HepG2 (cell line): ENCODE results near the gene ALDH9A1. TPM values are rescaled to one million over a fixed set of nuclear protein-coding genes. Genes with fewer than 3 reads are reported as not detected.

Source experiments
- ATAC-seq: fragments of 200-7000 bp; cut with Tn5 transposase; 3 replicates; pipeline ENCODE4 v1.9.1; 2020; ENCODE audit warnings: mild to moderate bottlenecking, moderate library complexity
- BruUV-seq: library from RNA; stranded (reverse); fragments of 400-500 nt; replicated peaks from 2 replicates; lab custom pipeline; 2021; lab: Mats Ljungman, UMichigan
- CTCF ChIA-PET: fragments of 300-600 bp; formaldehyde crosslinking; extraction: SDS; loops from one replicate; lab custom pipeline; 2021; ENCODE audit warnings: low total read pairs, inconsistent platforms, low intra/inter-chr PET ratio; lab: Yijun Ruan, JAX
- POLR2A ChIA-PET: fragments of 350-600 bp; sonication (Branson Sonifier 250); formaldehyde crosslinking; loops from one replicate; lab custom pipeline; 2020; ENCODE audit warnings: antibody characterized with exemption, inconsistent platforms; lab: Yijun Ruan, JAX
- DNase-seq: peaks from one replicate; pipeline ENCODE4 v3.0.0-alpha.2; 2015; ENCODE audit warnings: low spot score
- FAIRE-seq: peaks from 3 replicates; lab custom pipeline; 2011; peaks lifted over from hg19 to GRCh38; lab: Jason Lieb, UNC
- H2AFZ ChIP-seq: one replicate; pipeline ENCODE4 v1.6.1; 2011; ENCODE audit warnings: low read length, inconsistent platforms
- H3K27ac ChIP-seq: fragments of 300-600 bp; 3 replicates; pipeline ENCODE4 v1.8.0; 2011; ENCODE audit warnings: mixed run types, mild to moderate bottlenecking, mixed read lengths, low read length, inconsistent platforms; ENCODE audit not compliant: insufficient read depth; ENCODE audit errors: extremely low read length
- H3K27me3 ChIP-seq, 2 experiments: fragments of 200-600 bp in 1 of 2; 2 replicates in 1 of 2; 3 replicates in 1 of 2; pipeline versions ENCODE4 v1.6.0 to v1.8.0; 2011; ENCODE audit warnings: low read length in 2 of 2, mild to moderate bottlenecking in 2 of 2, moderate library complexity in 2 of 2, inconsistent platforms in 1 of 2; ENCODE audit not compliant: insufficient read depth in 2 of 2, control insufficient read depth in 1 of 2
- H3K36me3 ChIP-seq, 2 experiments: fragments of 200-600 bp in 1 of 2; replicated peaks in 1 of 2; 2 replicates in 1 of 2; 3 replicates in 1 of 2; pipeline versions ENCODE4 v1.5.1 to v1.8.0; 2011; ENCODE audit warnings: low read length in 2 of 2, inconsistent platforms in 1 of 2; ENCODE audit not compliant: insufficient read depth in 2 of 2, control insufficient read depth in 1 of 2
- H3K4me1 ChIP-seq: 2 replicates; pipeline ENCODE4 v1.5.1; 2012; ENCODE audit warnings: low read length, inconsistent platforms; ENCODE audit not compliant: insufficient read depth
- H3K4me2 ChIP-seq: 2 replicates; pipeline ENCODE4 v1.6.0; 2011; ENCODE audit warnings: low read depth, low read length, inconsistent platforms
- H3K4me3 ChIP-seq, 3 experiments: fragments of 200-600 bp in 1 of 3; sonication (generic), shearing (Covaris generic) in 1 of 3; replicated peaks in 1 of 3; 2 replicates each; pipeline ENCODE4 v1.5.1; 2011 to 2016; ENCODE audit warnings: low read length in 3 of 3, inconsistent platforms in 2 of 3, low read depth in 2 of 3, mild to moderate bottlenecking in 2 of 3, control low read depth in 1 of 3, mixed read lengths in 1 of 3; ENCODE audit not compliant: insufficient read depth in 1 of 3
- H3K79me2 ChIP-seq: one replicate; pipeline ENCODE4 v1.6.1; 2011; ENCODE audit warnings: low read length, inconsistent platforms; ENCODE audit not compliant: insufficient read depth
- H3K9ac ChIP-seq: 2 replicates; pipeline ENCODE4 v1.6.0; 2011; ENCODE audit warnings: mild to moderate bottlenecking, low read depth, low read length, inconsistent platforms; ENCODE audit not compliant: insufficient read depth
- H3K9me3 ChIP-seq: 2 replicates; pipeline ENCODE4 v1.5.1; 2012; ENCODE audit warnings: mild to moderate bottlenecking, low read length
- H4K20me1 ChIP-seq: 2 replicates; pipeline ENCODE4 v1.6.0; 2011; ENCODE audit warnings: inconsistent platforms, mild to moderate bottlenecking, low read length, moderate library complexity; ENCODE audit not compliant: insufficient read depth
- KAT8 ChIP-seq: IDR thresholded peaks from 2 replicates; pipeline ENCODE4 v1.6.1; 2016; ENCODE audit warnings: missing genetic modification reagents, missing compliant biosample characterization
- KDM5A ChIP-seq: fragments of 200-600 bp; sonication (generic); IDR thresholded peaks from 2 replicates; pipeline ENCODE4 v1.7.0; 2018; ENCODE audit warnings: antibody characterized with exemption, mild to moderate bottlenecking, low read length, borderline replicate concordance
- SIX4 ChIP-seq: sonication (generic); formaldehyde crosslinking; IDR thresholded peaks from 2 replicates; pipeline ENCODE4 v1.4.0; 2020; ENCODE audit warnings: missing genetic modification reagents
- ZBTB38 ChIP-seq: sonication (generic); formaldehyde crosslinking; IDR thresholded peaks from 2 replicates; pipeline ENCODE4 v1.5.1; 2020; ENCODE audit warnings: mild to moderate bottlenecking, missing genetic modification reagents
- ZNF317 ChIP-seq: sonication (generic); formaldehyde crosslinking; IDR thresholded peaks from 2 replicates; pipeline ENCODE4 v1.5.0; 2020; ENCODE audit warnings: mild to moderate bottlenecking, missing genetic modification reagents
- ZSCAN9 ChIP-seq: IDR thresholded peaks from 2 replicates; pipeline ENCODE4 v1.6.1; 2016; ENCODE audit warnings: borderline replicate concordance
- WGBS: methylation state at CpG from one replicate; pipeline ENCODE4 v1.1.6; 2017; ENCODE audit warnings: low lambda C conversion rate; 5-methylcytosine and 5-hydroxymethylcytosine counted together
- in situ Hi-C: cut with HindIII; loops from 2 replicates; pipeline ENCODE4 v1.10.0; 2017; ENCODE audit warnings: low pct_unique_long_range_greater_than_20kb; ENCODE audit not compliant: extremely low pct_ligation_motif_present
- intact Hi-C: fragments of 100-400 bp; cut with micrococcal nuclease; formaldehyde crosslinking; loops from one replicate; pipeline ENCODE4 v1.10.0; 2022; ENCODE audit not compliant: unreplicated experiment
- polyA plus RNA-seq, 8 experiments: library from polyadenylated mRNA; depleted of rRNA in 3 of 8; stranded (reverse) in 7 of 8; unstranded in 1 of 8; fragments of >200 nt; fragmentation: Illumina TruSeq in 4 of 8; extraction: Trizol in 4 of 8; gene quantifications; 2 replicates each; pipeline versions ENCODE4 v1.2.1 to v1.2.3, GENCODE V29; 2011 to 2016; ENCODE audit warnings: low read depth in 4 of 8, missing spikeins in 1 of 8, mixed read lengths in 1 of 8; ENCODE audit not compliant: insufficient read depth in 1 of 8
- total RNA-seq, 5 experiments: library from RNA; depleted of rRNA; stranded (reverse); fragments of >200 nt; fragmentation: Illumina TruSeq; extraction: Trizol; gene quantifications; 2 replicates each; pipeline ENCODE4 v1.2.3, GENCODE V29; 2016; ENCODE audit warnings: low read depth in 1 of 5
- TF ChIP-seq, protein P1 (sequence below): sonication (generic); formaldehyde crosslinking; conservative IDR thresholded peaks from 2 replicates; pipeline ENCODE4 v1.8.0; 2022; ENCODE audit warnings: missing genetic modification reagents
- TF ChIP-seq, protein P2 (sequence below): sonication (generic); formaldehyde crosslinking; conservative IDR thresholded peaks from 2 replicates; pipeline ENCODE4 v1.5.0; 2020; ENCODE audit warnings: missing genetic modification reagents
- TF ChIP-seq, protein P3 (sequence below): IDR thresholded peaks from 2 replicates; pipeline ENCODE4 v1.6.1; 2016; ENCODE audit warnings: missing compliant biosample characterization, missing genetic modification reagents, borderline replicate concordance
- TF ChIP-seq, protein P4 (sequence below): sonication (generic); formaldehyde crosslinking; IDR thresholded peaks from 2 replicates; pipeline ENCODE4 v1.4.0; 2020; ENCODE audit warnings: missing genetic modification reagents, borderline replicate concordance
- TF ChIP-seq, protein P5 (sequence below): sonication (generic); formaldehyde crosslinking; conservative IDR thresholded peaks from 2 replicates; pipeline ENCODE4 v1.8.0; 2022; ENCODE audit warnings: mild to moderate bottlenecking, moderate library complexity, missing genetic modification reagents
- TF ChIP-seq, protein P6 (sequence below): IDR thresholded peaks from 2 replicates; pipeline ENCODE4 v1.6.1; 2012; ENCODE audit warnings: low read depth, low read length, improper control_type of control experiment

Gene ALDH9A1
- total and polyA plus RNA-seq, 2 of the 13 experiments (the other 11 are each of a cell fraction or from before 2014, with no cell fraction given): 27.5 to 38.5 TPM

DNA sequence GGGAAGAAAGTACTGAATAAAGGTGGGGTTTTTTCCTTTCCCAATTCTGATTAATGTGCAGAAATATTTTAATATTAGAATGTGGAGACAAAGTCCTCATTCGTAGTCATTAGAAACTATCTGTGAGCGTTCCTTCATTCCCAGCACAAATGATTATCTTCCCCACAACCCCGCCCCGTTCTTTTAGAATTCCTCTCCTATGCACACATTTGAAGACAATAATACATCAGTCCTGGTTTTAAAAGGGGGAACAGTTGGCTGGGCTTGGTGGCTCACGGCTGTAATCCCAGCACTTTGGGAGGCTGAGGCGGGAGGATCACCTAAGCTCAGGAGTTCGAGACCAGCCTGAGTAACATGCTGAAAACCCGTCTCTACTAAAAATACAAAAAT lies 876 bp downstream of the ALDH9A1 start:
- in situ Hi-C loops: loop anchor here (5.0 kb wide), 1 partner anchor 215 kb away; no protein-coding TSS in a partner anchor
- Histone ChIP-seq H2AFZ (no peak overlapping the region), H3K27ac (no peak overlapping the region), H3K9ac (no peak overlapping the region), H3K4me3 (peak overlapping the region; percentile 83 to 96 (median 85)), H3K4me2 (peak overlapping the region; percentile 71), H3K4me1 (peaks cover 51% of the 10 kb centered on the region), H4K20me1 (no peaks in the 10 kb centered on the region; the same call in 1 of the 2 replicates), H3K79me2 (peaks cover 12% of the 10 kb centered on the region), H3K9me3 (no peaks in the 10 kb centered on the region), H3K36me3 (no peaks in the 10 kb centered on the region), H3K27me3 (no peaks in the 10 kb centered on the region; a peak in 2 of 5 replicates)
- no TSS peak for BruUV-seq
- intact Hi-C loops: loop anchor here (5.0 kb wide), 3 partner anchors 95 to 560 kb away; no protein-coding TSS in a partner anchor
- FAIRE-seq (no peak), ATAC-seq (no peak), DNase-seq (no peak)
- CTCF ChIA-PET: interaction anchor here (0.7 kb wide), 1 partner anchor 216 kb away, joined by 3 read pairs; no protein-coding TSS in a partner anchor
- 45% methylated on average over 8 of the region's 8 CpGs for WGBS
- POLR2A ChIA-PET: interaction anchor here (0.6 to 1.8 kb wide), 11 partner anchors 10 to 1179 kb away, joined by 3 to 10 read pairs (median 4); partner anchors contain the start of genes MGST3, TADA1 and TMCO1
- TF ChIP-seq, protein P1, sequence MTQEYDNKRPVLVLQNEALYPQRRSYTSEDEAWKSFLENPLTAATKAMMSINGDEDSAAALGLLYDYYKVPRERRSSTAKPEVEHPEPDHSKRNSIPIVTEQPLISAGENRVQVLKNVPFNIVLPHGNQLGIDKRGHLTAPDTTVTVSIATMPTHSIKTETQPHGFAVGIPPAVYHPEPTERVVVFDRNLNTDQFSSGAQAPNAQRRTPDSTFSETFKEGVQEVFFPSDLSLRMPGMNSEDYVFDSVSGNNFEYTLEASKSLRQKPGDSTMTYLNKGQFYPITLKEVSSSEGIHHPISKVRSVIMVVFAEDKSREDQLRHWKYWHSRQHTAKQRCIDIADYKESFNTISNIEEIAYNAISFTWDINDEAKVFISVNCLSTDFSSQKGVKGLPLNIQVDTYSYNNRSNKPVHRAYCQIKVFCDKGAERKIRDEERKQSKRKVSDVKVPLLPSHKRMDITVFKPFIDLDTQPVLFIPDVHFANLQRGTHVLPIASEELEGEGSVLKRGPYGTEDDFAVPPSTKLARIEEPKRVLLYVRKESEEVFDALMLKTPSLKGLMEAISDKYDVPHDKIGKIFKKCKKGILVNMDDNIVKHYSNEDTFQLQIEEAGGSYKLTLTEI: no peak
- no peak for TF ChIP-seq ZSCAN9
- TF ChIP-seq, protein P2, sequence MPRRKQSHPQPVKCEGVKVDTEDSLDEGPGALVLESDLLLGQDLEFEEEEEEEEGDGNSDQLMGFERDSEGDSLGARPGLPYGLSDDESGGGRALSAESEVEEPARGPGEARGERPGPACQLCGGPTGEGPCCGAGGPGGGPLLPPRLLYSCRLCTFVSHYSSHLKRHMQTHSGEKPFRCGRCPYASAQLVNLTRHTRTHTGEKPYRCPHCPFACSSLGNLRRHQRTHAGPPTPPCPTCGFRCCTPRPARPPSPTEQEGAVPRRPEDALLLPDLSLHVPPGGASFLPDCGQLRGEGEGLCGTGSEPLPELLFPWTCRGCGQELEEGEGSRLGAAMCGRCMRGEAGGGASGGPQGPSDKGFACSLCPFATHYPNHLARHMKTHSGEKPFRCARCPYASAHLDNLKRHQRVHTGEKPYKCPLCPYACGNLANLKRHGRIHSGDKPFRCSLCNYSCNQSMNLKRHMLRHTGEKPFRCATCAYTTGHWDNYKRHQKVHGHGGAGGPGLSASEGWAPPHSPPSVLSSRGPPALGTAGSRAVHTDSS (CRISPR knock-in tag): no peak
- no peak for TF ChIP-seq KAT8 (CRISPR knock-in tag)
- no peak for TF ChIP-seq ZNF317 (CRISPR knock-in tag)
- TF ChIP-seq, protein P3, sequence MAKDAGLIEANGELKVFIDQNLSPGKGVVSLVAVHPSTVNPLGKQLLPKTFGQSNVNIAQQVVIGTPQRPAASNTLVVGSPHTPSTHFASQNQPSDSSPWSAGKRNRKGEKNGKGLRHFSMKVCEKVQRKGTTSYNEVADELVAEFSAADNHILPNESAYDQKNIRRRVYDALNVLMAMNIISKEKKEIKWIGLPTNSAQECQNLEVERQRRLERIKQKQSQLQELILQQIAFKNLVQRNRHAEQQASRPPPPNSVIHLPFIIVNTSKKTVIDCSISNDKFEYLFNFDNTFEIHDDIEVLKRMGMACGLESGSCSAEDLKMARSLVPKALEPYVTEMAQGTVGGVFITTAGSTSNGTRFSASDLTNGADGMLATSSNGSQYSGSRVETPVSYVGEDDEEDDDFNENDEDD (CRISPR knock-in tag): no peak
- TF ChIP-seq, protein P4, sequence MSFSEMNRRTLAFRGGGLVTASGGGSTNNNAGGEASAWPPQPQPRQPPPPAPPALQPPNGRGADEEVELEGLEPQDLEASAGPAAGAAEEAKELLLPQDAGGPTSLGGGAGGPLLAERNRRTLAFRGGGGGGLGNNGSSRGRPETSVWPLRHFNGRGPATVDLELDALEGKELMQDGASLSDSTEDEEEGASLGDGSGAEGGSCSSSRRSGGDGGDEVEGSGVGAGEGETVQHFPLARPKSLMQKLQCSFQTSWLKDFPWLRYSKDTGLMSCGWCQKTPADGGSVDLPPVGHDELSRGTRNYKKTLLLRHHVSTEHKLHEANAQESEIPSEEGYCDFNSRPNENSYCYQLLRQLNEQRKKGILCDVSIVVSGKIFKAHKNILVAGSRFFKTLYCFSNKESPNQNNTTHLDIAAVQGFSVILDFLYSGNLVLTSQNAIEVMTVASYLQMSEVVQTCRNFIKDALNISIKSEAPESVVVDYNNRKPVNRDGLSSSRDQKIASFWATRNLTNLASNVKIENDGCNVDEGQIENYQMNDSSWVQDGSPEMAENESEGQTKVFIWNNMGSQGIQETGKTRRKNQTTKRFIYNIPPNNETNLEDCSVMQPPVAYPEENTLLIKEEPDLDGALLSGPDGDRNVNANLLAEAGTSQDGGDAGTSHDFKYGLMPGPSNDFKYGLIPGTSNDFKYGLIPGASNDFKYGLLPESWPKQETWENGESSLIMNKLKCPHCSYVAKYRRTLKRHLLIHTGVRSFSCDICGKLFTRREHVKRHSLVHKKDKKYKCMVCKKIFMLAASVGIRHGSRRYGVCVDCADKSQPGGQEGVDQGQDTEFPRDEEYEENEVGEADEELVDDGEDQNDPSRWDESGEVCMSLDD (CRISPR knock-in tag): no peak
- TF ChIP-seq SIX4 (CRISPR knock-in tag): no peak
- TF ChIP-seq, protein P5, sequence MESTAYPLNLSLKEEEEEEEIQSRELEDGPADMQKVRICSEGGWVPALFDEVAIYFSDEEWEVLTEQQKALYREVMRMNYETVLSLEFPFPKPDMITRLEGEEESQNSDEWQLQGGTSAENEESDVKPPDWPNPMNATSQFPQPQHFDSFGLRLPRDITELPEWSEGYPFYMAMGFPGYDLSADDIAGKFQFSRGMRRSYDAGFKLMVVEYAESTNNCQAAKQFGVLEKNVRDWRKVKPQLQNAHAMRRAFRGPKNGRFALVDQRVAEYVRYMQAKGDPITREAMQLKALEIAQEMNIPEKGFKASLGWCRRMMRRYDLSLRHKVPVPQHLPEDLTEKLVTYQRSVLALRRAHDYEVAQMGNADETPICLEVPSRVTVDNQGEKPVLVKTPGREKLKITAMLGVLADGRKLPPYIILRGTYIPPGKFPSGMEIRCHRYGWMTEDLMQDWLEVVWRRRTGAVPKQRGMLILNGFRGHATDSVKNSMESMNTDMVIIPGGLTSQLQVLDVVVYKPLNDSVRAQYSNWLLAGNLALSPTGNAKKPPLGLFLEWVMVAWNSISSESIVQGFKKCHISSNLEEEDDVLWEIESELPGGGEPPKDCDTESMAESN (CRISPR knock-in tag): no peak
- TF ChIP-seq, protein P6, sequence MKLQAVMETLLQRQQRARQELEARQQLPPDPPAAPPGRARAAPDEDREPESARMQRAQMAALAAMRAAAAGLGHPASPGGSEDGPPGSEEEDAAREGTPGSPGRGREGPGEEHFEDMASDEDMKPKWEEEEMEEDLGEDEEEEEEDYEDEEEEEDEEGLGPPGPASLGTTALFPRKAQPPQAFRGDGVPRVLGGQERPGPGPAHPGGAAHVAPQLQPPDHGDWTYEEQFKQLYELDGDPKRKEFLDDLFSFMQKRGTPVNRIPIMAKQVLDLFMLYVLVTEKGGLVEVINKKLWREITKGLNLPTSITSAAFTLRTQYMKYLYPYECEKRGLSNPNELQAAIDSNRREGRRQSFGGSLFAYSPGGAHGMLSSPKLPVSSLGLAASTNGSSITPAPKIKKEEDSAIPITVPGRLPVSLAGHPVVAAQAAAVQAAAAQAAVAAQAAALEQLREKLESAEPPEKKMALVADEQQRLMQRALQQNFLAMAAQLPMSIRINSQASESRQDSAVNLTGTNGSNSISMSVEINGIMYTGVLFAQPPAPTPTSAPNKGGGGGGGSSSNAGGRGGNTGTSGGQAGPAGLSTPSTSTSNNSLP: no peak
- no peak for TF ChIP-seq KDM5A
- TF ChIP-seq ZBTB38: no peak
